Measurements from ENCODE around the gene CPTP. TPM values are rescaled to one million over a fixed set of nuclear protein-coding genes. Genes with fewer than 3 reads are reported as not detected.

Gene CPTP
- total RNA-seq, 2 experiments from 2014 or later = 25.2 to 27.6 TPM

GRCh38 chr1:1342061-1342562, 17.5 kb downstream of the CPTP start:
- H3K4me1 Mint-ChIP-seq = peaks cover 4% of the 10 kb centered on the region
- ChIA-PET POLR2A (no interaction called here), CTCF (interaction anchor here (0.6 to 1.3 kb wide), 2 partner anchors 30 to 167 kb away, joined by 3 read pairs; no protein-coding TSS in a partner anchor)
- no peak overlapping the region for H3K4me3 Mint-ChIP-seq
- H3K27ac Mint-ChIP-seq = no peak overlapping the region
- peaks cover 16% of the 10 kb centered on the region for H3K36me3 Mint-ChIP-seq (ENCODE audit: low read depth)
- no peak for DNase-seq
- no peaks in the 10 kb centered on the region for H3K27me3 Mint-ChIP-seq
- peaks cover 10% of the 10 kb centered on the region for H3K9me3 Mint-ChIP-seq

GRCh38 chr1:1342584-1343115, 18.0 kb downstream of the CPTP start:
- peaks cover 8% of the 10 kb centered on the region for H3K4me1 Mint-ChIP-seq
- no peak for DNase-seq
- no peak overlapping the region for H3K4me3 Mint-ChIP-seq
- CTCF ChIA-PET = interaction anchor here (0.6 kb wide), 1 partner anchor 167 kb away, joined by 3 read pairs; no protein-coding TSS in a partner anchor
- peaks cover 10% of the 10 kb centered on the region for H3K9me3 Mint-ChIP-seq
- H3K27me3 Mint-ChIP-seq = no peaks in the 10 kb centered on the region
- no peak overlapping the region for H3K27ac Mint-ChIP-seq
- POLR2A ChIA-PET = no interaction called here
- peaks cover 16% of the 10 kb centered on the region for H3K36me3 Mint-ChIP-seq (ENCODE audit: low read depth)

GRCh38 chr1:1343811-1344421, 19.3 kb downstream of the CPTP start:
- H3K27ac Mint-ChIP-seq = no peak overlapping the region

GRCh38 chr1:1344655-1345361, 20.2 kb downstream of the CPTP start:
- H3K36me3 Mint-ChIP-seq (ENCODE audit: low read depth) = peaks cover 16% of the 10 kb centered on the region
- H3K27ac Mint-ChIP-seq = no peak overlapping the region
- CTCF ChIA-PET = no interaction called here
- peaks cover 11% of the 10 kb centered on the region for H3K4me1 Mint-ChIP-seq
- no peak overlapping the region for H3K4me3 Mint-ChIP-seq
- DNase-seq = no peak
- H3K9me3 Mint-ChIP-seq = peaks cover 10% of the 10 kb centered on the region
- H3K27me3 Mint-ChIP-seq = no peaks in the 10 kb centered on the region
- POLR2A ChIA-PET = no interaction called here

More at GRCh38 chr1:1343811-1344421, 19.3 kb downstream of the CPTP start:
- Mint-ChIP-seq H3K9me3 (peaks cover 10% of the 10 kb centered on the region), H3K27me3 (no peaks in the 10 kb centered on the region), H3K4me1 (peaks cover 11% of the 10 kb centered on the region), H3K36me3 (ENCODE audit: low read depth) (peaks cover 16% of the 10 kb centered on the region), H3K4me3 (no peak overlapping the region)
- CTCF ChIA-PET = interaction anchor here (0.7 to 1.1 kb wide), 3 partner anchors 29 to 196 kb away, joined by 3 read pairs; no protein-coding TSS in a partner anchor
- POLR2A ChIA-PET = no interaction called here
- no peak for DNase-seq

- H3K27ac Mint-ChIP-seq = no peak overlapping the region
Measured at GRCh38 chr1:1345384-1345783, 20.8 kb downstream of the CPTP start.

GRCh38 chr1:1345860-1346500, 21.4 kb downstream of the CPTP start:
- H3K4me3 Mint-ChIP-seq = no peak overlapping the region
- CTCF ChIA-PET = interaction anchor here (1.1 to 1.8 kb wide), 3 partner anchors 19 to 224 kb away, joined by 3 to 5 read pairs (median 3); partner anchors contain the start of gene AURKAIP1
- H3K36me3 Mint-ChIP-seq (ENCODE audit: low read depth) = peaks cover 8% of the 10 kb centered on the region

More at GRCh38 chr1:1345384-1345783, 20.8 kb downstream of the CPTP start:
- Mint-ChIP-seq H3K4me3 (no peak overlapping the region), H3K9me3 (peaks cover 10% of the 10 kb centered on the region), H3K4me1 (peaks cover 11% of the 10 kb centered on the region), H3K27me3 (no peaks in the 10 kb centered on the region), H3K36me3 (ENCODE audit: low read depth) (peaks cover 14% of the 10 kb centered on the region)
- ChIA-PET POLR2A (no interaction called here), CTCF (interaction anchor here (1.1 kb wide), 1 partner anchor 18 kb away, joined by 3 read pairs; no protein-coding TSS in a partner anchor)
- DNase-seq = no peak

GRCh38 chr1:1346501-1346890, 21.9 kb downstream of the CPTP start:
- H3K36me3 Mint-ChIP-seq (ENCODE audit: low read depth) = peaks cover 3% of the 10 kb centered on the region
- peaks cover 11% of the 10 kb centered on the region for H3K4me1 Mint-ChIP-seq
- no peaks in the 10 kb centered on the region for H3K9me3 Mint-ChIP-seq
- ChIA-PET CTCF (interaction anchor here (1.1 to 2.3 kb wide), 4 partner anchors 20 to 224 kb away, joined by 3 to 9 read pairs (median 4); partner anchors contain the start of gene AURKAIP1), POLR2A (no interaction called here)
- H3K4me3 Mint-ChIP-seq = peak overlapping the region; percentile 74
- no peak for DNase-seq
- H3K27me3 Mint-ChIP-seq = no peaks in the 10 kb centered on the region
- no peak overlapping the region for H3K27ac Mint-ChIP-seq

More at GRCh38 chr1:1345860-1346500, 21.4 kb downstream of the CPTP start:
- Mint-ChIP-seq H3K9me3 (peaks cover 4% of the 10 kb centered on the region), H3K27me3 (no peaks in the 10 kb centered on the region), H3K27ac (no peak overlapping the region), H3K4me1 (peaks cover 11% of the 10 kb centered on the region)
- POLR2A ChIA-PET = no interaction called here
- DNase-seq = no peak

- no peaks in the 10 kb centered on the region for H3K36me3 Mint-ChIP-seq (ENCODE audit: low read depth)
- CTCF ChIA-PET = interaction anchor here (1.6 to 2.3 kb wide), 3 partner anchors 25 to 225 kb away, joined by 3 to 9 read pairs (median 5); partner anchors contain the start of gene AURKAIP1
- peaks cover 2% of the 10 kb centered on the region for H3K27me3 Mint-ChIP-seq
- H3K4me3 Mint-ChIP-seq = peak overlapping the region; percentile 74
- H3K9me3 Mint-ChIP-seq = no peaks in the 10 kb centered on the region
- POLR2A ChIA-PET = no interaction called here
- H3K27ac Mint-ChIP-seq = no peak overlapping the region
- H3K4me1 Mint-ChIP-seq = peaks cover 13% of the 10 kb centered on the region
- DNase-seq = no peak
Measured at GRCh38 chr1:1347026-1347595, 22.5 kb downstream of the CPTP start.

- peak overlapping the region; percentile 64 for H3K27ac Mint-ChIP-seq
- ChIA-PET CTCF (interaction anchor here (0.7 to 2.3 kb wide), 8 partner anchors 21 to 284 kb away, joined by 3 to 9 read pairs (median 4); partner anchors contain the start of gene AURKAIP1), POLR2A (no interaction called here)
- DNase-seq = no peak
- H3K4me1 Mint-ChIP-seq = peaks cover 19% of the 10 kb centered on the region
- peak overlapping the region; percentile 74 for H3K4me3 Mint-ChIP-seq
- H3K27me3 Mint-ChIP-seq = peaks cover 9% of the 10 kb centered on the region
- H3K9me3 Mint-ChIP-seq = no peaks in the 10 kb centered on the region
- no peaks in the 10 kb centered on the region for H3K36me3 Mint-ChIP-seq (ENCODE audit: low read depth)
Measured at GRCh38 chr1:1347663-1348419, 23.2 kb downstream of the CPTP start.

GRCh38 chr1:1348420-1349255, 24.0 kb downstream of the CPTP start:
- peak overlapping the region; percentile 64 for H3K27ac Mint-ChIP-seq
- H3K4me1 Mint-ChIP-seq = peaks cover 23% of the 10 kb centered on the region
- H3K36me3 Mint-ChIP-seq (ENCODE audit: low read depth) = no peaks in the 10 kb centered on the region
- peaks cover 16% of the 10 kb centered on the region for H3K27me3 Mint-ChIP-seq
- CTCF ChIA-PET = interaction anchor here (0.6 to 2.3 kb wide), 6 partner anchors 20 to 285 kb away, joined by 3 to 9 read pairs (median 4); partner anchors contain the start of gene AURKAIP1
- H3K4me3 Mint-ChIP-seq = peak overlapping the region; percentile 74
- H3K9me3 Mint-ChIP-seq = no peaks in the 10 kb centered on the region
- DNase-seq = no peak
- POLR2A ChIA-PET = no interaction called here

Data from activated CD4-positive, alpha-beta T cell treated with anti-CD3 and anti-CD28 coated beads, Interleukin-2, amount 10 ng/mL, durations not matched to agents 7 days and 5 days (primary cell).